ENCODE measurements around the gene TRIM59.

DNA sequence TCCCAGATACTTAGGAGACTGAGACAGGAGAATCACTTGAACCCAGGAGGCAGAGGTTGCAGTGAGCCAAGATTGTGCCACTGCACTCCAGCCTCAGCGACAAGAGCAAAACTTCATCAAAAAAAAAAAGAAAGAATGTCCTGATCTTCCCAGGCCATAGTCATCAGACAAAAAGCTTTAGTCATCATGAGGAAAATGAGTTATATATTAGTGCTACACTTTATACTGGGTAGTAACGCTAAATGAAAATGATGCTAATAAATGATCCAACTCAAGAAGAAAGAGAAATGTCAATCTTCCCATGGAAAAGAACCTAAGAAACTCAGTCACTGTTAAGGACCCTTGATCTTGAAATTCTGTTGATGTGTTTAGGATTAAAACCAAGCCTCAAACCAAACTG lies 26.3 kb upstream of the TRIM59 start:
- TF ChIP-seq GATA2 (CRISPR knock-in tag; IDR thresholded peaks at IDR 0.05) (no peak), YY1 (IDR thresholded peaks at IDR 0.05; ENCODE audit: low read depth) (no peak)
- TF ChIP-seq, protein P1, sequence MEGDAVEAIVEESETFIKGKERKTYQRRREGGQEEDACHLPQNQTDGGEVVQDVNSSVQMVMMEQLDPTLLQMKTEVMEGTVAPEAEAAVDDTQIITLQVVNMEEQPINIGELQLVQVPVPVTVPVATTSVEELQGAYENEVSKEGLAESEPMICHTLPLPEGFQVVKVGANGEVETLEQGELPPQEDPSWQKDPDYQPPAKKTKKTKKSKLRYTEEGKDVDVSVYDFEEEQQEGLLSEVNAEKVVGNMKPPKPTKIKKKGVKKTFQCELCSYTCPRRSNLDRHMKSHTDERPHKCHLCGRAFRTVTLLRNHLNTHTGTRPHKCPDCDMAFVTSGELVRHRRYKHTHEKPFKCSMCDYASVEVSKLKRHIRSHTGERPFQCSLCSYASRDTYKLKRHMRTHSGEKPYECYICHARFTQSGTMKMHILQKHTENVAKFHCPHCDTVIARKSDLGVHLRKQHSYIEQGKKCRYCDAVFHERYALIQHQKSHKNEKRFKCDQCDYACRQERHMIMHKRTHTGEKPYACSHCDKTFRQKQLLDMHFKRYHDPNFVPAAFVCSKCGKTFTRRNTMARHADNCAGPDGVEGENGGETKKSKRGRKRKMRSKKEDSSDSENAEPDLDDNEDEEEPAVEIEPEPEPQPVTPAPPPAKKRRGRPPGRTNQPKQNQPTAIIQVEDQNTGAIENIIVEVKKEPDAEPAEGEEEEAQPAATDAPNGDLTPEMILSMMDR (IDR thresholded peaks at IDR 0.05), result no peak
